ENCODE results near the gene POMT2.
"Not testable (repeated sequence)": the region's sequence is repeated elsewhere in the genome, so short reads cannot be mapped to it uniquely, and the experiment has no call there.

POMT2 gene

GRCh38 chr14:77324816-77325745 lies 4.4 kb upstream of the POMT2 start:
- no peak for DNase-seq

- no peak for DNase-seq
These were observed 3.6 kb upstream of the POMT2 start for GRCh38 chr14:77324289-77324688.

GRCh38 chr14:77323571-77323970 lies 2.9 kb upstream of the POMT2 start:
- no peak for DNase-seq

- DNase-seq = no peak
These were observed 2.3 kb upstream of the POMT2 start for GRCh38 chr14:77322951-77323350.

GRCh38 chr14:77322250-77322902 lies 1.7 kb upstream of the POMT2 start:
- no peak for DNase-seq

- no peak for DNase-seq
These were observed 1.3 kb downstream of the POMT2 start for GRCh38 chr14:77319422-77319821.

GRCh38 chr14:77318756-77319155 lies 1.9 kb downstream of the POMT2 start:
- DNase-seq = not testable (repeated sequence)

- DNase-seq = no peak
These were observed 2.6 kb downstream of the POMT2 start for GRCh38 chr14:77318006-77318553.

- DNase-seq = no peak
These were observed 3.8 kb downstream of the POMT2 start for GRCh38 chr14:77316872-77317301.

GRCh38 chr14:77316195-77316505 lies 4.5 kb downstream of the POMT2 start:
- DNase-seq = no peak

- DNase-seq = no peak
These were observed 5.9 kb downstream of the POMT2 start for GRCh38 chr14:77314539-77315457.

- DNase-seq = peak; percentile 89
These were observed 6.6 kb downstream of the POMT2 start for GRCh38 chr14:77314043-77314442.

GRCh38 chr14:77313371-77313770 lies 7.3 kb downstream of the POMT2 start:
- no peak for DNase-seq

- no peak for DNase-seq
These were observed 9.5 kb downstream of the POMT2 start for GRCh38 chr14:77311217-77311616.

- DNase-seq = no peak
These were observed 10.7 kb downstream of the POMT2 start for GRCh38 chr14:77310026-77310425.

GRCh38 chr14:77309131-77309530 lies 11.6 kb downstream of the POMT2 start:
- DNase-seq = no peak

- DNase-seq = peak; percentile 62
These were observed 13.7 kb downstream of the POMT2 start for GRCh38 chr14:77306851-77307496.

- DNase-seq = no peak
These were observed 14.3 kb downstream of the POMT2 start for GRCh38 chr14:77306416-77306815.

- no peak for DNase-seq
These were observed 15.0 kb downstream of the POMT2 start for GRCh38 chr14:77305696-77306095.

- DNase-seq = peak; percentile 94
These were observed 17.1 kb downstream of the POMT2 start for GRCh38 chr14:77303417-77304156.

GRCh38 chr14:77302926-77303325 lies 17.8 kb downstream of the POMT2 start:
- DNase-seq = peak; percentile 69

GRCh38 chr14:77301103-77301502 lies 19.6 kb downstream of the POMT2 start:
- DNase-seq = peak; percentile 68
